IMR-90 (cell line): ENCODE measurements around the gene CSRP1. TPM values are rescaled to one million over a fixed set of nuclear protein-coding genes. Genes with fewer than 3 reads are reported as not detected.

ENCODE experiments used
- ATAC-seq: fragments of 200-7000 bp; cut with Tn5 transposase; 2 replicates; pipeline ENCODE4 v1.9.1; 2020; ENCODE audit warnings: low read depth, mild to moderate bottlenecking, moderate library complexity
- BruUV-seq: library from RNA; stranded (reverse); fragments of 400-500 nt; replicated peaks from 2 replicates; lab custom pipeline; 2021; lab: Mats Ljungman, UMichigan
- CTCF ChIA-PET: fragments of 300-600 bp; formaldehyde crosslinking; extraction: SDS; loops from one replicate; lab custom pipeline; 2021; ENCODE audit warnings: antibody characterized with exemption; lab: Yijun Ruan, JAX
- POLR2A ChIA-PET: fragments of 300-600 bp; sonication (Branson Sonifier 250); formaldehyde crosslinking; loops from one replicate; lab custom pipeline; 2022; ENCODE audit warnings: antibody characterized with exemption; ENCODE audit not compliant: unreplicated experiment; lab: Charles Lee
- DNase-seq: peaks from one replicate; pipeline ENCODE4 v3.0.0; 2013
- H2AFZ ChIP-seq: replicated peaks from 2 replicates; pipeline ENCODE3; 2013; ENCODE audit warnings: low read length, mild to moderate bottlenecking; ENCODE audit not compliant: poor library complexity
- H2AK5ac ChIP-seq: 2 replicates; pipeline ENCODE4 v1.6.1; 2013; ENCODE audit warnings: low read depth, low read length, inconsistent platforms
- H2AK9ac ChIP-seq: replicated peaks from 2 replicates; pipeline ENCODE3; 2013; ENCODE audit warnings: mild to moderate bottlenecking, low read depth, low read length, moderate library complexity; ENCODE audit not compliant: poor library complexity
- H2BK120ac ChIP-seq: 2 replicates; pipeline ENCODE4 v1.6.1; 2013; ENCODE audit warnings: low read depth, low read length, inconsistent platforms
- H2BK15ac ChIP-seq: 3 replicates; pipeline ENCODE4 v1.6.1; 2013; ENCODE audit warnings: low read depth, low read length, inconsistent platforms
- H2BK20ac ChIP-seq: 2 replicates; pipeline ENCODE4 v1.6.1; 2013; ENCODE audit warnings: low read depth, mild to moderate bottlenecking, inconsistent platforms, low read length, moderate library complexity
- H2BK5ac ChIP-seq: 2 replicates; pipeline ENCODE4 v1.6.1; 2013; ENCODE audit warnings: mild to moderate bottlenecking, low read depth, low read length, inconsistent platforms; ENCODE audit not compliant: poor library complexity, severe bottlenecking
- H3K14ac ChIP-seq: replicated peaks from 2 replicates; pipeline ENCODE4 v1.6.1; 2013; ENCODE audit warnings: low read depth, low read length, inconsistent platforms
- H3K18ac ChIP-seq: 2 replicates; pipeline ENCODE4 v1.6.1; 2013; ENCODE audit warnings: low read depth, low read length, control low read depth
- H3K23ac ChIP-seq: 2 replicates; pipeline ENCODE4 v1.6.1; 2013; ENCODE audit warnings: low read depth, low read length, inconsistent platforms
- H3K27ac ChIP-seq: 2 replicates; pipeline ENCODE4 v1.5.1; 2013; ENCODE audit warnings: mild to moderate bottlenecking, control low read depth, low read length; ENCODE audit not compliant: insufficient read depth
- H3K27me3 ChIP-seq: 2 replicates; pipeline ENCODE4 v1.6.1; 2013; ENCODE audit warnings: low read length; ENCODE audit not compliant: control insufficient read depth, insufficient read depth
- H3K36me3 ChIP-seq: 2 replicates; pipeline ENCODE4 v1.6.1; 2013; ENCODE audit warnings: low read length, mixed read lengths; ENCODE audit not compliant: control insufficient read depth, insufficient read depth
- H3K4ac ChIP-seq: 2 replicates; pipeline ENCODE4 v1.6.1; 2013; ENCODE audit warnings: low read depth, low read length, inconsistent platforms
- H3K4me1 ChIP-seq: 2 replicates; pipeline ENCODE4 v1.6.1; 2013; ENCODE audit warnings: low read length, mixed read lengths; ENCODE audit not compliant: control insufficient read depth, insufficient read depth
- H3K4me2 ChIP-seq: 2 replicates; pipeline ENCODE4 v1.6.1; 2013; ENCODE audit warnings: low read depth, mild to moderate bottlenecking, control low read depth, low read length, moderate library complexity
- H3K4me3 ChIP-seq: 2 replicates; pipeline ENCODE4 v1.5.1; 2013; ENCODE audit warnings: low read depth, mild to moderate bottlenecking, control low read depth, low read length, moderate library complexity; ENCODE audit not compliant: insufficient read depth
- H3K56ac ChIP-seq: 2 replicates; pipeline ENCODE4 v1.6.1; 2013; ENCODE audit warnings: low read length, inconsistent platforms; ENCODE audit not compliant: insufficient read depth; ENCODE audit errors: extremely low read depth
- H3K79me1 ChIP-seq, 2 experiments: 2 replicates each; pipeline ENCODE4 v1.6.1; 2013; ENCODE audit warnings: low read length in 2 of 2, inconsistent platforms in 1 of 2, low read depth in 1 of 2
- H3K9ac ChIP-seq: 2 replicates; pipeline ENCODE4 v1.6.1; 2013; ENCODE audit warnings: low read depth, low read length, control low read depth
- H3K9me1 ChIP-seq: 2 replicates; pipeline ENCODE4 v1.6.1; 2013; ENCODE audit warnings: low read length, inconsistent platforms; ENCODE audit not compliant: insufficient read depth
- H3K9me3 ChIP-seq: 2 replicates; pipeline ENCODE4 v1.6.1; 2013; ENCODE audit warnings: low read length; ENCODE audit not compliant: control insufficient read depth, insufficient read depth
- H4K20me1 ChIP-seq: 2 replicates; pipeline ENCODE4 v1.6.1; 2013; ENCODE audit warnings: low read length, inconsistent platforms; ENCODE audit not compliant: insufficient read depth
- H4K5ac ChIP-seq: 2 replicates; pipeline ENCODE4 v1.6.1; 2013; ENCODE audit warnings: mild to moderate bottlenecking, low read depth, low read length, control low read depth
- H4K8ac ChIP-seq, 2 experiments: 2 replicates each; pipeline ENCODE4 v1.6.1; 2013; ENCODE audit warnings: low read depth in 2 of 2, low read length in 2 of 2, control low read depth in 1 of 2, inconsistent platforms in 1 of 2
- H4K91ac ChIP-seq: 2 replicates; pipeline ENCODE4 v1.6.1; 2013; ENCODE audit warnings: low read depth, low read length, inconsistent platforms; ENCODE audit not compliant: insufficient read depth
- CEBPB ChIP-seq: IDR thresholded peaks from 2 replicates; pipeline ENCODE4 v1.6.1; 2012; ENCODE audit warnings: low read depth, low read length, improper control_type of control experiment
- MAZ ChIP-seq: IDR thresholded peaks from 2 replicates; pipeline ENCODE4 v1.6.1; 2012; ENCODE audit warnings: low read depth, mild to moderate bottlenecking, low read length, improper control_type of control experiment, moderate library complexity, borderline replicate concordance
- NFE2L2 ChIP-seq: fragments of 150-350 bp; IDR thresholded peaks from 2 replicates; pipeline ENCODE4 v1.6.1; 2016; ENCODE audit warnings: low read depth, mild to moderate bottlenecking, low read length
- RAD21 ChIP-seq: IDR thresholded peaks from 2 replicates; pipeline ENCODE4 v1.6.1; 2012; ENCODE audit warnings: low read length, improper control_type of control experiment
- WGBS, 2 experiments: methylation state at CpG; one replicate each; pipeline versions ENCODE4 v1.1.5 to v1.1.7; 2013; ENCODE audit warnings: missing lambda C conversion rate in 2 of 2; ENCODE audit not compliant: insufficient read length in 1 of 2; ENCODE audit errors: extremely low coverage in 2 of 2; 5-methylcytosine and 5-hydroxymethylcytosine counted together
- dilution Hi-C: fragments of 300-500 bp; cut with HindIII; formaldehyde crosslinking; loops from one replicate; pipeline ENCODE4 v1.14.3; 2018; ENCODE audit warnings: low sequenced_read_pairs; ENCODE audit not compliant: unreplicated experiment
- in situ Hi-C: fragments of 300-500 bp; cut with MboI; formaldehyde crosslinking; loops from 3 replicates; pipeline ENCODE4 v1.14.3; 2019; ENCODE audit warnings: low sequenced_read_pairs, inconsistent platforms, mixed read lengths
- intact Hi-C: fragments of 100-400 bp; cut with micrococcal nuclease; formaldehyde crosslinking; loops from 2 replicates; pipeline ENCODE4 v1.10.0; 2022
- polyA plus RNA-seq, 3 experiments: library from polyadenylated mRNA; depleted of rRNA; stranded (reverse); fragments of >200 nt; gene quantifications; 2 replicates each; pipeline ENCODE4 v1.2.3, GENCODE V29; 2012; ENCODE audit warnings: low replicate concordance in 1 of 3
- total RNA-seq: library from RNA; depleted of rRNA; stranded (reverse); fragments of >200 nt; gene quantifications from 2 replicates; pipeline ENCODE4 v1.2.3, GENCODE V29; 2012
- TF ChIP-seq, protein P1 (sequence below): fragments of 150-350 bp; IDR thresholded peaks from 2 replicates; pipeline ENCODE4 v1.6.1; 2017; ENCODE audit warnings: mild to moderate bottlenecking, antibody characterized with exemption, low read length, low read depth

CSRP1 gene
- total and polyA plus RNA-seq, 2 of the 4 experiments (the other 2 are of a cell fraction) = 1,037 to 1,498 TPM

GRCh38 chr1:201551877-201552731 is 45.2 kb upstream of the CSRP1 start (continued):
- TF ChIP-seq NFE2L2 = 0 out of 2 replicates have a peak, but pooled peaks have one; percentile 5
- no peak for TF ChIP-seq RAD21
- TF ChIP-seq MAZ = no peak

DNA sequence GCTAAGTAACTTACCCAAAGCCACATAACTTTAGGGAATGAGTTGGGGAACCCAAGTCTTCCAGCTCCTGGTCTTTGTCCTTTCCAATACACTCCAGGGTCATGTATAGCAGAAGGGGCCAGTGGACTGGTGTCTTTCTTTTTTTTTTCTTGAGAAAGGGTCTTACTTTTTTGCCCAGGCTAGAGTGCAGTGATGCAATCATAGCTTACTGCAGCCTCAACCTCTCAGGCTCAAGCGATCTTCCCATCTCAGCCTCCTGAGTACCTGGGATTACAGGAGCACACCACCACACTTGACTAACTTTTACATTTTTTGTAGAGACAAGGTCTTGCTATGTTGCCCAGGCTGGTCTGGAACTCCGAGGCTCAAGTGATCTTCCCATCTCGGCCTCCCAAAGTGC is 44.2 kb upstream of the CSRP1 start:
- Histone ChIP-seq H3K23ac (peak overlapping the region; percentile 61; the same call in 1 of the 2 replicates), H3K9me3 (no peaks in the 10 kb centered on the region), H2AK5ac (peak overlapping the region; percentile 56), H3K79me1 (peaks cover 12 to 75% of the 10 kb centered on the region in 2 experiments), H3K14ac (peak overlapping the region; percentile 32; the same call in 1 of the 2 replicates), H2BK20ac (peak overlapping the region; percentile 48; the same call in 1 of the 2 replicates), H3K27ac (peak overlapping the region; percentile 42), H2AK9ac (no peak overlapping the region), H3K4me3 (no peak overlapping the region), H4K20me1 (no peaks in the 10 kb centered on the region), H2BK120ac (peak overlapping the region; percentile 46; the same call in 1 of the 2 replicates), H4K91ac (no peak overlapping the region), H3K27me3 (no peaks in the 10 kb centered on the region), H2AFZ (no peak overlapping the region), H3K4ac (peak overlapping the region; percentile 63), H3K9me1 (peaks cover 29% of the 10 kb centered on the region), H3K4me2 (no peak overlapping the region), H3K9ac (no peak overlapping the region), H3K56ac (no peak overlapping the region), H2BK5ac (peak overlapping the region; percentile 82), H4K8ac (peak overlapping the region in 1 of 2 experiments; percentile 51; a peak in 1 of 4 replicates), H3K36me3 (0 out of 2 replicates have a peak, but pooled peaks cover 2% of the 10 kb centered on the region), H3K4me1 (peaks cover 28% of the 10 kb centered on the region), H3K18ac (no peak overlapping the region), H4K5ac (no peak overlapping the region), H2BK15ac (peak overlapping the region; percentile 23; the same call in 1 of the 3 replicates)
- 80% methylated on average over 2 of the region's 3 CpGs; no CpG with 5 or more reads in 1 of the 2 experiments for WGBS, 2 experiments
- in situ Hi-C loops (no loop called here), intact Hi-C loops (no loop called here), dilution Hi-C loops (no loop called here)
- ATAC-seq (no peak), DNase-seq (no peak)
- ChIA-PET POLR2A (interaction anchor here (0.6 kb wide), 1 partner anchor 99 kb away, joined by 3 read pairs; no protein-coding TSS in a partner anchor), CTCF (interaction anchor here (0.8 kb wide), 1 partner anchor 15 kb away, joined by 4 read pairs; no protein-coding TSS in a partner anchor)
- no TSS peak for BruUV-seq
- TF ChIP-seq, protein P1, sequence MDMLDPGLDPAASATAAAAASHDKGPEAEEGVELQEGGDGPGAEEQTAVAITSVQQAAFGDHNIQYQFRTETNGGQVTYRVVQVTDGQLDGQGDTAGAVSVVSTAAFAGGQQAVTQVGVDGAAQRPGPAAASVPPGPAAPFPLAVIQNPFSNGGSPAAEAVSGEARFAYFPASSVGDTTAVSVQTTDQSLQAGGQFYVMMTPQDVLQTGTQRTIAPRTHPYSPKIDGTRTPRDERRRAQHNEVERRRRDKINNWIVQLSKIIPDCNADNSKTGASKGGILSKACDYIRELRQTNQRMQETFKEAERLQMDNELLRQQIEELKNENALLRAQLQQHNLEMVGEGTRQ = no peak
- TF ChIP-seq CEBPB = peak; percentile 55; the same call in 1 of the 2 replicates
